ENCODE results near the gene MDFIC.

GRCh38 chr7:114997487-114998404 is 75.9 kb downstream of the MDFIC start:
- TF ChIP-seq POLR2AphosphoS5 (IDR thresholded peaks at IDR 0.05; ENCODE audit: low read depth, low read length): no peak
- TF ChIP-seq, protein P1, sequence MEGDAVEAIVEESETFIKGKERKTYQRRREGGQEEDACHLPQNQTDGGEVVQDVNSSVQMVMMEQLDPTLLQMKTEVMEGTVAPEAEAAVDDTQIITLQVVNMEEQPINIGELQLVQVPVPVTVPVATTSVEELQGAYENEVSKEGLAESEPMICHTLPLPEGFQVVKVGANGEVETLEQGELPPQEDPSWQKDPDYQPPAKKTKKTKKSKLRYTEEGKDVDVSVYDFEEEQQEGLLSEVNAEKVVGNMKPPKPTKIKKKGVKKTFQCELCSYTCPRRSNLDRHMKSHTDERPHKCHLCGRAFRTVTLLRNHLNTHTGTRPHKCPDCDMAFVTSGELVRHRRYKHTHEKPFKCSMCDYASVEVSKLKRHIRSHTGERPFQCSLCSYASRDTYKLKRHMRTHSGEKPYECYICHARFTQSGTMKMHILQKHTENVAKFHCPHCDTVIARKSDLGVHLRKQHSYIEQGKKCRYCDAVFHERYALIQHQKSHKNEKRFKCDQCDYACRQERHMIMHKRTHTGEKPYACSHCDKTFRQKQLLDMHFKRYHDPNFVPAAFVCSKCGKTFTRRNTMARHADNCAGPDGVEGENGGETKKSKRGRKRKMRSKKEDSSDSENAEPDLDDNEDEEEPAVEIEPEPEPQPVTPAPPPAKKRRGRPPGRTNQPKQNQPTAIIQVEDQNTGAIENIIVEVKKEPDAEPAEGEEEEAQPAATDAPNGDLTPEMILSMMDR (IDR thresholded peaks at IDR 0.05): no peak
- no peak for TF ChIP-seq REST (IDR thresholded peaks at IDR 0.05; ENCODE audit: insufficient read depth in 1 of 2, low read depth in 2 of 2, low read length in 1 of 2)
- TF ChIP-seq TCF7L2 (IDR thresholded peaks at IDR 0.05; ENCODE audit: low read depth, low read length): no peak
- TF ChIP-seq SIN3A (IDR thresholded peaks at IDR 0.05; ENCODE audit: borderline replicate concordance, insufficient read depth, low read depth, low read length): no peak
